ENCODE data around the gene KIAA1328. TPM values are rescaled to one million over a fixed set of nuclear protein-coding genes. Genes with fewer than 3 reads are reported as not detected.

Gene KIAA1328
- total RNA-seq, 4 donors from 2014 or later = 16.1 to 32.0 (median 20.1) TPM

- 78 to 83% methylated on average over 5 of the region's 5 CpGs for WGBS, 2 donors
- no peak for TF ChIP-seq CTCF (IDR thresholded peaks at IDR 0.05)
- no peak for TF ChIP-seq POLR2A (IDR thresholded peaks at IDR 0.05)
- H3K4me3 ChIP-seq (ENCODE audit: low read depth, poor library complexity, severe bottlenecking) = no peak overlapping the region
- intact Hi-C loops (cut with DNase I; ENCODE audit: low total_unique reads) = no loop called here
- no peak for DNase-seq (ENCODE audit: low spot score in 2 of 2)
Observed at GRCh38 chr18:37248281-37248680, 419.4 kb downstream of the KIAA1328 start.

- intact Hi-C loops (cut with DNase I; ENCODE audit: low total_unique reads) = no loop called here
- DNase-seq (ENCODE audit: low spot score in 2 of 2) = no peak
- TF ChIP-seq CTCF (IDR thresholded peaks at IDR 0.05) (no peak), POLR2A (IDR thresholded peaks at IDR 0.05) (no peak)
- WGBS, 2 donors = 78 to 80% methylated on average over 9 to 11 of the region's 11 CpGs
- H3K4me3 ChIP-seq (ENCODE audit: low read depth, poor library complexity, severe bottlenecking) = no peak overlapping the region
Observed at GRCh38 chr18:37249171-37249886, 420.4 kb downstream of the KIAA1328 start.

GRCh38 chr18:37249895-37250618 is 421.1 kb downstream of the KIAA1328 start:
- no peak for DNase-seq (ENCODE audit: low spot score in 2 of 2)
- TF ChIP-seq POLR2A (IDR thresholded peaks at IDR 0.05) = no peak
- TF ChIP-seq CTCF (IDR thresholded peaks at IDR 0.05) = no peak
- no peak overlapping the region for H3K4me3 ChIP-seq (ENCODE audit: low read depth, poor library complexity, severe bottlenecking)
- intact Hi-C loops (cut with DNase I; ENCODE audit: low total_unique reads) = no loop called here
- WGBS, 2 donors = 76 to 80% methylated on average over 6 of the region's 6 CpGs

- intact Hi-C loops (cut with DNase I; ENCODE audit: low total_unique reads) = no loop called here
- 59 to 62% methylated on average over 3 of the region's 3 CpGs for WGBS, 2 donors
- DNase-seq (ENCODE audit: low spot score in 2 of 2) = no peak
- TF ChIP-seq POLR2A (IDR thresholded peaks at IDR 0.05) (no peak), CTCF (IDR thresholded peaks at IDR 0.05) (no peak)
- no peak overlapping the region for H3K4me3 ChIP-seq (ENCODE audit: low read depth, poor library complexity, severe bottlenecking)
Observed at GRCh38 chr18:37251679-37252078, 422.8 kb downstream of the KIAA1328 start.

GRCh38 chr18:37252342-37252741 is 423.4 kb downstream of the KIAA1328 start:
- no peak for DNase-seq (ENCODE audit: low spot score in 2 of 2)
- no peak overlapping the region for H3K4me3 ChIP-seq (ENCODE audit: low read depth, poor library complexity, severe bottlenecking)
- intact Hi-C loops (cut with DNase I; ENCODE audit: low total_unique reads) = no loop called here
- TF ChIP-seq CTCF (IDR thresholded peaks at IDR 0.05) (no peak), POLR2A (IDR thresholded peaks at IDR 0.05) (no peak)
- WGBS, 2 donors = 77 to 83% methylated on average over 3 of the region's 3 CpGs

Data from lower leg skin (tissue), 4 donors.